GM23248 (cell line): ENCODE results near the gene VPS36. TPM values are rescaled to one million over a fixed set of nuclear protein-coding genes. Genes with fewer than 3 reads are reported as not detected.

Experiments used
- DNase-seq: peaks from one replicate; pipeline ENCODE4 v3.0.0-alpha.2; 2015
- H2AFZ ChIP-seq: fragments of 200-600 bp; sonication (generic); 2 replicates; pipeline ENCODE4 v1.6.1; 2016; ENCODE audit warnings: antibody characterized with exemption
- H3F3A ChIP-seq: fragments of 200-600 bp; sonication (generic); 2 replicates; pipeline ENCODE4 v1.6.1; 2016; ENCODE audit warnings: mild to moderate bottlenecking, antibody characterized with exemption, mixed run types; ENCODE audit not compliant: insufficient read depth
- H3K27ac ChIP-seq: fragments of 200-600 bp; sonication (generic); 2 replicates; pipeline ENCODE4 v1.5.1; 2016; ENCODE audit warnings: mild to moderate bottlenecking
- H3K27me3 ChIP-seq: fragments of 200-600 bp; sonication (generic); replicated peaks from 2 replicates; pipeline ENCODE4 v1.6.1; 2016; ENCODE audit warnings: mild to moderate bottlenecking; ENCODE audit not compliant: insufficient read depth
- H3K36me3 ChIP-seq: fragments of 200-600 bp; sonication (generic); 2 replicates; pipeline ENCODE4 v1.6.1; 2016; ENCODE audit warnings: low read depth, mild to moderate bottlenecking
- H3K4me1 ChIP-seq: fragments of 200-600 bp; sonication (generic); 2 replicates; pipeline ENCODE4 v1.6.1; 2016; ENCODE audit warnings: mild to moderate bottlenecking; ENCODE audit not compliant: insufficient read depth
- H3K4me2 ChIP-seq: fragments of 200-600 bp; sonication (generic); one replicate; pipeline ENCODE4 v1.6.1; 2016; ENCODE audit warnings: mild to moderate bottlenecking; ENCODE audit not compliant: unreplicated experiment
- H3K4me3 ChIP-seq: fragments of 200-600 bp; sonication (generic); 2 replicates; pipeline ENCODE4 v1.5.1; 2016; ENCODE audit warnings: mild to moderate bottlenecking
- H3K79me2 ChIP-seq: fragments of 200-600 bp; sonication (generic); 2 replicates; pipeline ENCODE4 v1.6.1; 2016; ENCODE audit warnings: mild to moderate bottlenecking; ENCODE audit not compliant: insufficient read depth
- H3K9ac ChIP-seq: fragments of 200-600 bp; sonication (generic); 2 replicates; pipeline ENCODE4 v1.6.1; 2016; ENCODE audit warnings: mild to moderate bottlenecking
- H3K9me2 ChIP-seq: fragments of 200-600 bp; sonication (generic); 2 replicates; pipeline ENCODE4 v1.6.1; 2016; ENCODE audit warnings: mixed run types, mild to moderate bottlenecking, moderate library complexity; ENCODE audit not compliant: insufficient read depth
- H3K9me3 ChIP-seq: fragments of 200-600 bp; sonication (generic); one replicate; pipeline ENCODE4 v1.6.1; 2017; ENCODE audit warnings: low read depth
- H4K20me1 ChIP-seq: fragments of 200-600 bp; sonication (generic); 2 replicates; pipeline ENCODE4 v1.6.0; 2016; ENCODE audit not compliant: insufficient read depth
- EZH2 ChIP-seq: fragments of 200-600 bp; sonication (generic); IDR thresholded peaks from 2 replicates; pipeline ENCODE4 v1.6.1; 2018; ENCODE audit warnings: antibody characterized with exemption, mild to moderate bottlenecking; ENCODE audit not compliant: insufficient read depth, poor library complexity, severe bottlenecking
- EZH2phosphoT487 ChIP-seq: fragments of 200-600 bp; sonication (generic); IDR thresholded peaks from 2 replicates; pipeline ENCODE4 v1.6.1; 2018; ENCODE audit warnings: antibody characterized with exemption, moderate library complexity, mild to moderate bottlenecking, low read depth; ENCODE audit not compliant: insufficient read depth
- WGBS, 2 experiments: methylation state at CpG; one replicate each; pipeline ENCODE4 v1.1.6; 2015 to 2017; ENCODE audit warnings: low lambda C conversion rate in 2 of 2, low coverage in 1 of 2; ENCODE audit errors: missing lambda C conversion rate in 2 of 2; 5-methylcytosine and 5-hydroxymethylcytosine counted together
- in situ Hi-C: fragments of 300-500 bp; cut with MboI; formaldehyde crosslinking; loops from 2 replicates; pipeline ENCODE4 v1.15.0; 2020
- polyA plus RNA-seq: library from polyadenylated mRNA; unstranded; fragments of >200 nt; fragmentation: Nextera tagmentation; extraction: Ambion mirVana; gene quantifications from 2 replicates; pipeline ENCODE4 v1.2.1, GENCODE V29; 2016
- total RNA-seq: library from RNA; depleted of rRNA; stranded (reverse); fragments of >200 nt; shearing (Covaris generic); gene quantifications from 2 replicates; pipeline ENCODE4 v1.2.3, GENCODE V29; 2014

The VPS36 gene
- total and polyA plus RNA-seq, 2 experiments from 2014 or later = 34.7 to 42.6 TPM

- TF ChIP-seq EZH2 (no peak), EZH2phosphoT487 (no peak)
- H3K9ac ChIP-seq = peak within 1 kb of the TSS; percentile 88
- in situ Hi-C loops = no loop called here
- H3K27me3 ChIP-seq = no peaks in the 10 kb centered on the region
- no peaks in the 10 kb centered on the region for H4K20me1 ChIP-seq
- H3K4me1 ChIP-seq = peaks cover 18% of the 10 kb centered on the region
- DNase-seq = peak; percentile 99
- no peaks in the 10 kb centered on the region for H3K9me2 ChIP-seq
- peak within 1 kb of the TSS; percentile 85 for H3K27ac ChIP-seq
- H3K9me3 ChIP-seq = no peaks in the 10 kb centered on the region
- H2AFZ ChIP-seq = peak within 1 kb of the TSS; percentile 94
- 0 to 1% methylated on average over 47 to 52 of the region's 56 CpGs for WGBS, 2 experiments
- peaks cover 4% of the 10 kb centered on the region; the same call in 1 of the 2 replicates for H3F3A ChIP-seq
- peaks cover 46% of the 10 kb centered on the region for H3K79me2 ChIP-seq
- H3K4me3 ChIP-seq = peak within 1 kb of the TSS; percentile 98
- no peaks in the 10 kb centered on the region for H3K36me3 ChIP-seq
- H3K4me2 ChIP-seq = peak within 1 kb of the TSS; percentile 99
These were observed 4.6 kb upstream of the VPS36 start, which contains the start of gene CKAP2 for GRCh38 chr13:52454820-52455676. Gene CKAP2 (plus strand): TSS chr13:52455478. CDS start chr13:52455557, 79 bp downstream.

- Histone ChIP-seq H3K9ac (peak overlapping the region; percentile 88), H3K4me3 (peak overlapping the region; percentile 98), H3K9me2 (no peaks in the 10 kb centered on the region), H3K9me3 (no peaks in the 10 kb centered on the region), H4K20me1 (no peaks in the 10 kb centered on the region), H3K79me2 (peaks cover 44% of the 10 kb centered on the region), H2AFZ (peak overlapping the region; percentile 94), H3K36me3 (no peaks in the 10 kb centered on the region), H3K27me3 (no peaks in the 10 kb centered on the region), H3K4me2 (peak overlapping the region; percentile 99), H3K27ac (peak overlapping the region; percentile 85), H3F3A (peaks cover 4% of the 10 kb centered on the region; the same call in 1 of the 2 replicates), H3K4me1 (peaks cover 15% of the 10 kb centered on the region)
- no peak for DNase-seq
- 43 to 48% methylated on average over 8 of the region's 8 CpGs for WGBS, 2 experiments
- in situ Hi-C loops = no loop called here
- TF ChIP-seq EZH2phosphoT487 (no peak), EZH2 (no peak)
These were observed 4.0 kb upstream of the VPS36 start for GRCh38 chr13:52454459-52454819.

- Histone ChIP-seq H3K79me2 (peaks cover 46% of the 10 kb centered on the region), H3K9me3 (no peaks in the 10 kb centered on the region), H3K36me3 (no peaks in the 10 kb centered on the region), H3K27me3 (no peaks in the 10 kb centered on the region), H3K9ac (no peak overlapping the region), H3F3A (peaks cover 4% of the 10 kb centered on the region), H3K4me1 (peaks cover 29% of the 10 kb centered on the region), H3K27ac (no peak overlapping the region), H3K9me2 (no peaks in the 10 kb centered on the region), H3K4me3 (no peak overlapping the region), H2AFZ (no peak overlapping the region), H4K20me1 (no peaks in the 10 kb centered on the region), H3K4me2 (no peak overlapping the region)
- no peak for DNase-seq
- 37 to 41% methylated on average over 2 of the region's 2 CpGs for WGBS, 2 experiments
- in situ Hi-C loops = no loop called here
- TF ChIP-seq EZH2phosphoT487 = no peak
- TF ChIP-seq EZH2 = no peak
These were observed 2.0 kb upstream of the VPS36 start for GRCh38 chr13:52452470-52452869.

- peak overlapping the region; percentile 54 for H3K4me3 ChIP-seq
- no peak for DNase-seq
- TF ChIP-seq EZH2 (no peak), EZH2phosphoT487 (no peak)
These were observed 836 bp upstream of the VPS36 start for GRCh38 chr13:52451135-52451804.

More at GRCh38 chr13:52451135-52451804, 836 bp upstream of the VPS36 start:
- H2AFZ ChIP-seq = peak overlapping the region; percentile 44
- H3K4me1 ChIP-seq = peaks cover 24% of the 10 kb centered on the region
- peaks cover 46% of the 10 kb centered on the region for H3K79me2 ChIP-seq
- WGBS, 2 experiments = 73 to 74% methylated on average over 24 of the region's 24 CpGs
- H3K9me3 ChIP-seq = no peaks in the 10 kb centered on the region
- H3K27ac ChIP-seq = no peak overlapping the region
- in situ Hi-C loops = no loop called here
- H3K9ac ChIP-seq = 0 out of 2 replicates have a peak overlapping the region, but pooled peaks have one; percentile 15
- H3K27me3 ChIP-seq = no peaks in the 10 kb centered on the region
- H4K20me1 ChIP-seq = no peaks in the 10 kb centered on the region
- H3K36me3 ChIP-seq = no peaks in the 10 kb centered on the region
- peak overlapping the region; percentile 54 for H3K4me2 ChIP-seq
- H3F3A ChIP-seq = peaks cover 4% of the 10 kb centered on the region
- no peaks in the 10 kb centered on the region for H3K9me2 ChIP-seq
